ENCODE data around the gene CATSPER4. TPM values are rescaled to one million over a fixed set of nuclear protein-coding genes. Genes with fewer than 3 reads are reported as not detected.
A peak's percentile ranks its signal among the peaks of the same experiment; 100 is the strongest.

Gene CATSPER4
- total RNA-seq, 1 donor from 2014 or later: not detected

DNA sequence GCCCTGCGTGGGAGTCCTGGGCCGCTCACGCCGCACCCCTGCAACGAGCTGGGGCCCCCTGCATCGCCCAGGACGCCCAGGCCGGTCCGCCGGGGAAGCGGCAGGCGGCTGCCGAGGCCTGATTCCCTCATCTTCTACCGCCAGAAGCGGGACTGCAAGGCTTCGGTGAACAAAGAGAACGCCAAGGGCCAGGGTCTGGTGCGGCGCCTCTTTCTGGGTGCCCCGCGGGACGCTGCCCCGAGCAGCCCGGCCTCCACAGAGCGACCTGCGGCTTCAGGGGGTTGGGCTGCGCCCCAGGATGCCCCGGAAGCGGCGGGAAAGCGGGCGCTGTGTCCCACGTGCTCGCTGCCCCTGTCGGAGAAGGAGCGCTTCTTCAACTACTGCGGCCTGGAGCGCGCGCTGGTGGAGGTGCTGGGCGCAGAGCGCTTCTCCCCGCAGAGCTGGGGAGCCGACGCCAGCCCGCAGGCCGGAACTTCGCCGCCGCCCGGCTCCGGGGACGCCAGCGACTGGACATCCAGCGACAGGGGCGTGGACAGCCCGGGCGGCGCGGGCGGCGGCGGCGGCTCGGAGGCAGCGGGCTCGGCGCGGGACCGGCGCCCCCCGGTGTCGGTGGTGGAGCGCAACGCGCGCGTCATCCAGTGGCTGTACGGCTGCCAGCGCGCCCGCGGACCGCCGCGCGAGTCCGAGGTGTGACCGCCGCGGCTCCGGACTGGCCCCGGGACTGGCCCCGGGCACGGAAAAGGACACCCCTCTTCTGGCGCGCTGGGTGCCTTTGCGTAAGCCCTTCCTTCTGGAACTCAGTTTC is 28.8 kb upstream of the CATSPER4 start:
- H3K9me3 Mint-ChIP-seq (ENCODE audit: unreplicated experiment): no peaks in the 10 kb centered on the region
- H3K27ac Mint-ChIP-seq (ENCODE audit: unreplicated experiment): no peak overlapping the region
- H3K4me1 Mint-ChIP-seq (ENCODE audit: unreplicated experiment): peaks cover 18% of the 10 kb centered on the region
- DNase-seq (ENCODE audit: extremely low spot score, unreplicated experiment): no peak
- no peaks in the 10 kb centered on the region for H3K27me3 Mint-ChIP-seq (ENCODE audit: unreplicated experiment)
- TF ChIP-seq, protein P1, sequence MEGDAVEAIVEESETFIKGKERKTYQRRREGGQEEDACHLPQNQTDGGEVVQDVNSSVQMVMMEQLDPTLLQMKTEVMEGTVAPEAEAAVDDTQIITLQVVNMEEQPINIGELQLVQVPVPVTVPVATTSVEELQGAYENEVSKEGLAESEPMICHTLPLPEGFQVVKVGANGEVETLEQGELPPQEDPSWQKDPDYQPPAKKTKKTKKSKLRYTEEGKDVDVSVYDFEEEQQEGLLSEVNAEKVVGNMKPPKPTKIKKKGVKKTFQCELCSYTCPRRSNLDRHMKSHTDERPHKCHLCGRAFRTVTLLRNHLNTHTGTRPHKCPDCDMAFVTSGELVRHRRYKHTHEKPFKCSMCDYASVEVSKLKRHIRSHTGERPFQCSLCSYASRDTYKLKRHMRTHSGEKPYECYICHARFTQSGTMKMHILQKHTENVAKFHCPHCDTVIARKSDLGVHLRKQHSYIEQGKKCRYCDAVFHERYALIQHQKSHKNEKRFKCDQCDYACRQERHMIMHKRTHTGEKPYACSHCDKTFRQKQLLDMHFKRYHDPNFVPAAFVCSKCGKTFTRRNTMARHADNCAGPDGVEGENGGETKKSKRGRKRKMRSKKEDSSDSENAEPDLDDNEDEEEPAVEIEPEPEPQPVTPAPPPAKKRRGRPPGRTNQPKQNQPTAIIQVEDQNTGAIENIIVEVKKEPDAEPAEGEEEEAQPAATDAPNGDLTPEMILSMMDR (IDR thresholded peaks at IDR 0.05): peak; percentile 37
- H3K36me3 Mint-ChIP-seq (ENCODE audit: unreplicated experiment): no peaks in the 10 kb centered on the region
- H3K4me3 Mint-ChIP-seq (ENCODE audit: unreplicated experiment): peak overlapping the region; percentile 62

DNA sequence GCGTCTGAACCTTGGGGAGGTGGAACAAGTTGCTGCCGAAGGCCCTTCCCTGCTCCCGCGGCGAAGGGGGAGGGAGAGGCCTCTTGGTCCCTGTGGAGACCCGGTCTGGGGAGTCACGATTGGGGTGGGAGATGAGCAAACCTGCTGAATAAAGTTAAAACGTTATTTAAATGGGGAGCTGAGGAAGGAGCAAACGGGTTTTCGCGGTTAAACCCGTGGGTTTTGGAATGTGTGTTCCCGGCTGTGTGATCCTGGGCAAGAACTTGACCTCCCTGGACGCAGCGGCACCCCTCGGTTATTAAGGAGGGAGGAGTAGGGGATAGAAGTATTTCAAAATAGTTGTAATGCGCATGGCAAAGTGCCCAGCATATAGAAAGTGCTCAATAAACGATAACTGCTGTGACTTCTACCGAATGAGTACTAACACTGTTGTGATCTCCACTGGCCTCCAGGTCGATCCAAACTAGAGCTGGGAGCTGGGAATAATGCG is 28.1 kb upstream of the CATSPER4 start:
- no peak for DNase-seq (ENCODE audit: extremely low spot score, unreplicated experiment)
- no peaks in the 10 kb centered on the region for H3K9me3 Mint-ChIP-seq (ENCODE audit: unreplicated experiment)
- H3K36me3 Mint-ChIP-seq (ENCODE audit: unreplicated experiment): no peaks in the 10 kb centered on the region
- peaks cover 16% of the 10 kb centered on the region for H3K4me1 Mint-ChIP-seq (ENCODE audit: unreplicated experiment)
- H3K27ac Mint-ChIP-seq (ENCODE audit: unreplicated experiment): no peak overlapping the region
- peak overlapping the region; percentile 62 for H3K4me3 Mint-ChIP-seq (ENCODE audit: unreplicated experiment)
- TF ChIP-seq, protein P1 (IDR thresholded peaks at IDR 0.05): no peak
- no peaks in the 10 kb centered on the region for H3K27me3 Mint-ChIP-seq (ENCODE audit: unreplicated experiment)

DNA sequence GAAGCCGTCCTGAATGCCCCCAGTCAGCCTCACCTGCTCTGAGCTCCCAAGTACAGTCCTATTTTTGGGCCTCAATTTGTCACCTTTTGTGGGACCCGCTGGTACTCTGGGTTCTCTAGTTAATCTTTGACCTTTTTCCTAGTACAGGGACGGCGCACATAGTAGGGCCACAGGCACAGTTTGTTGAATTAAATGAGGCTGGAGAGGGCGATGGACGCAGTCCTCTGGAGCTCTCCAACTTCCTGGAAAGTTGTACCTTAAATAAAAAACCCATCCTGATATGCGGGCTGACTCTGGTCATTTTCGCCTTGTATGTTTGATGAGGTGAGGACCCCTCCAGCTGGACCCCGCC is 26.7 kb upstream of the CATSPER4 start:
- no peaks in the 10 kb centered on the region for H3K27me3 Mint-ChIP-seq (ENCODE audit: unreplicated experiment)
- H3K27ac Mint-ChIP-seq (ENCODE audit: unreplicated experiment): no peak overlapping the region
- DNase-seq (ENCODE audit: extremely low spot score, unreplicated experiment): no peak
- TF ChIP-seq, protein P1 (IDR thresholded peaks at IDR 0.05): no peak
- H3K4me3 Mint-ChIP-seq (ENCODE audit: unreplicated experiment): peak overlapping the region; percentile 14
- peaks cover 16% of the 10 kb centered on the region for H3K4me1 Mint-ChIP-seq (ENCODE audit: unreplicated experiment)
- no peaks in the 10 kb centered on the region for H3K36me3 Mint-ChIP-seq (ENCODE audit: unreplicated experiment)
- no peaks in the 10 kb centered on the region for H3K9me3 Mint-ChIP-seq (ENCODE audit: unreplicated experiment)

DNA sequence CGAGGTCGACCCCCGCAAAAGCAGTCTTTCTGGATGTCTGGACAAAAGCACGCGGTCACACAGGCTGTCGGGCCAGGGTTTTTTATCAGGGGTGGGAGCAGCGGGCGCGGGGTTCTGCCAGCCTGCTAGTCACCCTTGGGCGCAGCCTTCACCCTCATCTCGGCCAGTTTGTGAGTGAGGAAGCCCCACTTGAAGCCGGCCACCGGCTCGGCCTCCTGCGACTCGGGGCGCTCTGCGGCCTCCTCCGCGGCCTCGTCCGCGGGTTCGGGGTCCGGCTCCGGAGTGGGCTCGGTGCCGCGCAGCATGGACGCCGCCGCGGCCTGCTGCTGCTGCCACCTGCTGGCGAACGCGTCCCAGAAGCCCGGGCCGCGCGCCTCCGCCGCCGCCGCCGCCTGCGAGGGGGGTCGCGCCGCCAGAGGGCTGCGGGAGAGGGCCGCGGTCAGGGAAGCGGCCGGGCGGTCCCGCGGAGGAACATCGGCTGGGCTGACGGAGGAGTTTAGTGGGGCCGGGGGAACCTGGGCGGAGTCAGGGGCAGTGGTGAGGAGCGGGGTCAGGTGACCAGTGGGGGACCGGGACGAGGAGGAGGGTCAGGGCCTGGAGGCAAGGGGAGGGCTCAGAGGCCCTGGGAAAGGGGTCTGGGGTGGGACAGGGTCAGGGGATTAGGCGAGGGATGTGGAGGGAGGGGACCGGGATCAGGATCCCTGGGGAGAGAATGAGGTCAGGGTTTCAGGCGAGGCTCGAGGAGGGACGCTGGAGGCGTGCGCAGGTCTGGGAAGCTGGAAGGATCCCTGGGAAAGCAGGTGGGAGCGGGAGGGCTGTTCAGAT is 26.2 kb upstream of the CATSPER4 start:
- Mint-ChIP-seq H3K4me1 (ENCODE audit: unreplicated experiment) (peaks cover 16% of the 10 kb centered on the region), H3K27ac (ENCODE audit: unreplicated experiment) (peak overlapping the region; percentile 38), H3K4me3 (ENCODE audit: unreplicated experiment) (peak overlapping the region; percentile 63), H3K27me3 (ENCODE audit: unreplicated experiment) (no peaks in the 10 kb centered on the region), H3K36me3 (ENCODE audit: unreplicated experiment) (no peaks in the 10 kb centered on the region), H3K9me3 (ENCODE audit: unreplicated experiment) (no peaks in the 10 kb centered on the region)
- no peak for DNase-seq (ENCODE audit: extremely low spot score, unreplicated experiment)
- TF ChIP-seq, protein P1 (IDR thresholded peaks at IDR 0.05): peak; percentile 86
